Femur (tissue), 1 donor: ENCODE results near the gene ZNHIT3.
"Not testable (repeated sequence)": the region's sequence is repeated elsewhere in the genome, so short reads cannot be mapped to it uniquely, and the experiment has no call there.

Experiments used
- DNase-seq: peaks from one replicate; pipeline ENCODE4 v3.0.0-alpha.2; 2017

The ZNHIT3 gene

GRCh38 chr17:36485027-36485426 lies 1.5 kb upstream of the ZNHIT3 start:
- DNase-seq: no peak

GRCh38 chr17:36485805-36486203 lies 677 bp upstream of the ZNHIT3 start:
- no peak for DNase-seq

- DNase-seq: no peak
These were observed 7.5 kb downstream of the ZNHIT3 start for GRCh38 chr17:36493956-36494355.

- DNase-seq: no peak
These were observed 8.2 kb downstream of the ZNHIT3 start for GRCh38 chr17:36494674-36495073.

GRCh38 chr17:36495076-36495578 lies 8.6 kb downstream of the ZNHIT3 start:
- no peak for DNase-seq

GRCh38 chr17:36496018-36496789 lies 9.7 kb downstream of the ZNHIT3 start:
- DNase-seq: no peak

- DNase-seq: no peak
These were observed 11.7 kb downstream of the ZNHIT3 start for GRCh38 chr17:36498155-36498554.

GRCh38 chr17:36498560-36499300 lies 12.2 kb downstream of the ZNHIT3 start:
- DNase-seq: no peak

- DNase-seq: no peak
These were observed 14.3 kb downstream of the ZNHIT3 start for GRCh38 chr17:36500745-36501225.

GRCh38 chr17:36501351-36501750 lies 14.9 kb downstream of the ZNHIT3 start:
- DNase-seq: no peak

GRCh38 chr17:36501963-36502362 lies 15.5 kb downstream of the ZNHIT3 start:
- no peak for DNase-seq

- no peak for DNase-seq
These were observed 17.1 kb downstream of the ZNHIT3 start for GRCh38 chr17:36503456-36504155.

GRCh38 chr17:36504156-36504545 lies 17.7 kb downstream of the ZNHIT3 start:
- DNase-seq: no peak

- DNase-seq: no peak
These were observed 18.7 kb downstream of the ZNHIT3 start for GRCh38 chr17:36505171-36505570.

GRCh38 chr17:36506249-36506826 lies 19.9 kb downstream of the ZNHIT3 start:
- DNase-seq: no peak

- no peak for DNase-seq
These were observed 20.4 kb downstream of the ZNHIT3 start for GRCh38 chr17:36506831-36507230.

- DNase-seq: no peak
These were observed 20.8 kb downstream of the ZNHIT3 start for GRCh38 chr17:36507266-36507665.

GRCh38 chr17:36508439-36508838 lies 22.0 kb downstream of the ZNHIT3 start:
- DNase-seq: not testable (repeated sequence)

- no peak for DNase-seq
These were observed 22.9 kb downstream of the ZNHIT3 start for GRCh38 chr17:36509272-36509985.

GRCh38 chr17:36510636-36511035 lies 24.2 kb downstream of the ZNHIT3 start:
- DNase-seq: no peak

GRCh38 chr17:36511216-36511615 lies 24.7 kb downstream of the ZNHIT3 start:
- no peak for DNase-seq

- no peak for DNase-seq
These were observed 26.2 kb downstream of the ZNHIT3 start for GRCh38 chr17:36512641-36513040.
